Measurements from ENCODE around the gene EVA1C.
"Not testable (repeated sequence)": the region's sequence is repeated elsewhere in the genome, so short reads cannot be mapped to it uniquely, and the experiment has no call there.

Gene EVA1C

GRCh38 chr21:32463889-32464300 is 51.4 kb downstream of the EVA1C start:
- DNase-seq: no peak

GRCh38 chr21:32467291-32467690 is 54.8 kb downstream of the EVA1C start:
- DNase-seq: no peak

DNA sequence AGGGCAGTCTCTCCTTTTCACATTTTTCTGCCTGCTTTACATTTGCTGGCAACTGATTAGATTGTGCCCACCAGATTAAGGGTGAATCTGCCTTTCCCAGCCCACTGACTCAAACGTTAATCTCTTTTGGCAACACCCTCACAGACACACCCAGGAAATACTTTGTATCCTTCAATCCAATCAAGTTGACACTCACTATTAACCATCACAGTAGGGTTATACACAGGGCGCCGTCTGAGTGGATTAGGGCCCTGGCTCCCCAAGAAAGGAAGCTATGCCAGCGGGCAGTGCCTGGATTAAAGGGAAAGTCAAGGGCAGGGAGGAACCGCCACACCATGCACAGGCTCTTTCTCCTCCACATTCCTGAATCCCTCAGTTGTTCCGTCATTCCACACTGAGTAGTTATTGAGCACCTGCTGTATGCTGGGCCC is 56.2 kb downstream of the EVA1C start:
- DNase-seq: no peak

DNA sequence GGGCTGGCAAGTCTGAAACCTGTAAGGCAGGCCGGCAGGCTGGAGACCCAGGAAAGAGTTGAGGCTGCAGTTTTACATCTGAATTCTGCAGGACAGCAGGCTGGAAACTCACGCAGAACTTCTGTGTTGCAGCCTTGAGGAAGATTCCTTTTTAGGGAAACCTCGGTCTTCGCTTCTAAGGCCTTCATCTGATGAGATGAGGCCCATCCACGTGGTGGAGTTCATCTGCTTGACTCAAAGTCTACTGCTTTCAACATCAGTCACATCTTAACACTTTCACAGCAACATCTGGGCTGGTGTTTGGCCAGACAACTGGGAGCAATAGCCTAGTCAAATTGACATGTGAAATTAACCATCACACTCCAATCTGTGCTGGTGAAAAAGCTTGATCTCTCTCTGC is 57.1 kb downstream of the EVA1C start:
- DNase-seq: no peak

- DNase-seq: no peak
These were observed 57.7 kb downstream of the EVA1C start for GRCh38 chr21:32470206-32470605.

GRCh38 chr21:32472890-32473765 is 60.6 kb downstream of the EVA1C start:
- no peak for DNase-seq

GRCh38 chr21:32474179-32475059 is 61.9 kb downstream of the EVA1C start:
- DNase-seq: no peak

DNA sequence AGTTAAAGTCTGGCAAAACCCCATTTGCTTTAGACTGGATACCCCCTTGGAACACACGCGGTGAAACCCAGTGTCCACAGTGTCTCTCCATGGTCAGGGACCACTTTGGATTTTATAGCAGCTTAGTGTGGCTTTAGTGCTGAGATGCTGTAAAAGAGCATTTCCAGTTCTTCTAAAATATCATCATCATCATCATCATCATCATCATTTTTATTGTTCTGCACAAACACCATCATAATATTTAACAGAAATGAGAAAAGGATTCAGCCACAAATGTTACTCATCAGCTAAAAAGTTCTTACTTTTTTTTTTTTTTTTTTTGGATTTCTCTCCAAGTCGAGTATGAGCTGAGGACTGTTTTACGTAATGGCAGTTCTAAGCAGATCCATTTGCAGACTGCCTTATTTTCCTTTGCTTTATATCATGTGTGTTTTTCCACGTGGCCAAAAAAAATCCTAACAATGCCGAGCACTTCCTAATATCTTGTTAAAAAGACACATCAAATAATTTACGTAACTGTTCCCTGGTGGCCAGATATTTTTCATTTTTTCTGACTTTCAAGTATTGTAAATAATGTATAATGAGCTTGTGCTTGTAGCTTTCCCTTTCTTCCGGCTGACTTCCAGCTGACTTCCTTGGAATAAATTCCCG is 62.8 kb downstream of the EVA1C start:
- DNase-seq: no peak

GRCh38 chr21:32476661-32477423 is 64.3 kb downstream of the EVA1C start:
- DNase-seq: no peak

- no peak for DNase-seq
These were observed 64.9 kb downstream of the EVA1C start for GRCh38 chr21:32477424-32477745.

GRCh38 chr21:32481875-32482408 is 69.4 kb downstream of the EVA1C start:
- DNase-seq: no peak

DNA sequence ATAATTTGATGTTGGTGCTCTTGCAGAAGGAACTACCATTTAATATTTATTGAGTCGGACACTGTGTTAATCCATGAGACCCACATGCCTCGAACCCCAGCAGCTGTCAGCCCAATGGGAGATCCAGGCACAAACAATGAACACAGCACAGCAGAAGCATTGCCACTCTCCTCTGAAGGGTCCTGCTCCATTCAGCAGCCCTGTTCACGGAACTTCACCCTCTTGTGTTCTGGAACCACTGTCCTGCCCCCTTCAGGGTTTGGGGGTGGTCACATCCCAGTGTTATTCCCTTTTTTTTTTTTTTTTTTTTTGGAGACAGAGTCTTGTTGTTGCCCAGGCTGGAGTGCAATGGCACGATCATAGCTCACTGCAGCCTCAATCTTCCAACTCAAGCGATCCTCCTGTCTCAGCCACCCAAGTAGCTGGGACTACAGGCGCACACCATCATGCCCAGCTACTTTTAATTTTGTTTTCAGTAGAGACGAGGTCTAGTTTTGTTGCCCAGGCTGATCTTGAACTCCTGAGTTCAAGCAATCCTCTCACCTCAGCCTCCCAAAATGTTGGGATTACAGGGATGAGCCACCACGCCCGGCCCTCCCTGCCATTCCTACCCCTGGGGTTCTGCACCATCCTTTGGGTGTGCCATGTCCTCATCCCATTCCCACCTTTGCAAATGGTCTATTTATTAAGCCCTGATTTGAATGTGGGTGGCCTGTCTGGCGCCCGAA is 70.2 kb downstream of the EVA1C start:
- no peak for DNase-seq

GRCh38 chr21:32483293-32483595 is 70.7 kb downstream of the EVA1C start:
- no peak for DNase-seq

DNA sequence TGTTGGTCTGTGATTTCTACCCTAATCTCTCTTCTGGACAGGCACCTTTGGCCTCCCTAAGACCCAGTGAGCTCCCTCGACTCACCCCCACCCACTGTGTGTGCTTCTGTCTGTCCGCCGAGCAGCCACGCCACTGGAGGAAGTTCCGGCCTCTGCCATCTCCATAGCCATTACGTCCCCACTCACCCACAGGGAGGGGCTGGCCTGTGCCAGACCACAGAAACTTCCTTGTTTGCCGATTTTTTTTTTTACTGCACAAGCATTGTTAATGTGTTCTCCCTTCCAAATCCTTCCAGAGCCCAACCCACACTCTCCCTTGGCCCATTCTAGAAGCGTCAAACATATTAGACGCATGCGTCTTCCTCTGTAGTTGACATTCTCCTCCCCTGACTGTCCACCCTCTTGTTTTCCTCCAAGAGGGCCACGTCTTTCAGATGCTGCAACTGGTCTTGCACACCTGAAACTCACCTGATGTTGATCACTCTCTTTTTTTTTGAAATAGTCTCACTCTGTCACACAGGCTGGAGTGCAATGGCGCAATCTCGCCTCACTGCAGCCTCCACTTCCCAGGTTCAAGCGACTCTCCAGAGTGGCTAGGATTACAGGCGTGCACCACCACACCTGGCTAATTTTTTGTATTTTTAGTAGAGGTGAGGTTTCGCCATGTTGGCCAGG is 72.3 kb downstream of the EVA1C start:
- no peak for DNase-seq

DNA sequence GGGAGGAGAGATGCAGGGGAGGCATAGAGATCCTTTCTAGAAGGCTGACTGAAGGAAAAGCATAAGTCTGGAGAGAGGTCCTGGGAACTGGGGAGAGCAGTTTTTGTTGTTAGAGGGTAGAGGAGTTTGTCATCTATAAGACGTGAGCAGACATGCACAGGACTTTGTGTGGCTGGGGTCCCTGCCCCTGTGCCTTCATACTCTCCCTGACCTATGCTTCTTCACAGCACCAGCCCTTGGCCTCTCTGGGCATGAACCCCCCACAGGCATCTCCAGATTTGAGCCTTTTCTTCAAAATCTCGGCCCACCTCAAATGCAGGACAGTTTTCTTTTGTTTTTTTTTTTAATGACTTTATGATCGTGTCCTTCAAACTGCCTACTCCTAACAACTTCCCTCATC is 79.9 kb downstream of the EVA1C start:
- no peak for DNase-seq

DNA sequence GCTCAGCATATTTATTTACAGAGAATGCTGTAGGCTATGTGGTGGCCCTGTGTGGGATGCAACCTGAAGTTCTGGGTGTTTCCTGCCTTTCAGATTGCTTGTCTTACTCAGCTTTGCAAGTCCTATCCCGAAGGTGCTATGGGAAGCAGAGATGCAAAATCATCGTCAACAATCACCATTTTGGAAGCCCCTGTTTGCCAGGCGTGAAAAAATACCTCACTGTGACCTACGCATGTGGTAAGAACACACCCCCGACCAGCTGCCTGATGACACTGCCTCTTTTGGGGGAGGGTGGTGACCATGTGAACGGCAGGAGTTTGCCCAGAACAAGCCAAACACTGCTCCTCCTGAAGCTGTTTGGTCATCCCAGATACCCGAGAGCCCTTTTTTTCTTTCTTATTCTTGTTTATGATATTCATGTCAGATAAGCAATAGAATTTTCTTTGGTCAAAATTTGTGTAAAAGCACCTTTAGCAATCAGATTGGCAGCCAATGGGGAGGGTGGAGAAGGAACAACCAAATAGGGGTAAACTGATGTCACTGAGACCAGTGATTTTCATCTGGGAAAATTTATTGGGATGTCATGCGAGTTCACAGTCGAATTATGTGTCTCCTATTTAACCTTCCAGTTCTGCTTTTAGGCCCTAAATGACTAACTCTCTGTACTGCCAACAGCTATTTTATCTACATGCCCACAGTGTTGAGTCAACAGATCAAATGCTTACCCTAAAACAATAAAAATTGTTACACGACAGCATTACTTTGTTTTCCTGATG is 82.6 kb downstream of the EVA1C start:
- DNase-seq: no peak

DNA sequence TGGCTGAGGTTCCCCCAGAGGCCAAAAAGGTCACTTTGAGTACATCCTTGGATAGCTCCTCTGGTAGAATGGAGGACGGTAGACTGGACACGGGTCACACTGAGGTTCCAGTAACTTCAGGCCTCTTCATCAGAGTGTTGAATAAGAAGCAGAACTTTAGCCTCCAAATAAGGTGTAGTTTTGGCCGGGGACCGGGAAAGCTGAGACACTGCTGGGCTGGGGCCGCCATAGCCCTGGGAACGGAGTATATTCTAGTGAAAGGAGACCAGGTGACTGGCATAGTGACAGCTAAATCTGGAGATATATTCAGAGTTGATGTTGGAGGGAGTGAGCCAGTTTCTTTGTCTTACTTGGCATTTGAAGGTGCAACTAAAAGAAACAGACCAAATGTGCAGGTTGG is 84.1 kb downstream of the EVA1C start:
- no peak for DNase-seq

DNA sequence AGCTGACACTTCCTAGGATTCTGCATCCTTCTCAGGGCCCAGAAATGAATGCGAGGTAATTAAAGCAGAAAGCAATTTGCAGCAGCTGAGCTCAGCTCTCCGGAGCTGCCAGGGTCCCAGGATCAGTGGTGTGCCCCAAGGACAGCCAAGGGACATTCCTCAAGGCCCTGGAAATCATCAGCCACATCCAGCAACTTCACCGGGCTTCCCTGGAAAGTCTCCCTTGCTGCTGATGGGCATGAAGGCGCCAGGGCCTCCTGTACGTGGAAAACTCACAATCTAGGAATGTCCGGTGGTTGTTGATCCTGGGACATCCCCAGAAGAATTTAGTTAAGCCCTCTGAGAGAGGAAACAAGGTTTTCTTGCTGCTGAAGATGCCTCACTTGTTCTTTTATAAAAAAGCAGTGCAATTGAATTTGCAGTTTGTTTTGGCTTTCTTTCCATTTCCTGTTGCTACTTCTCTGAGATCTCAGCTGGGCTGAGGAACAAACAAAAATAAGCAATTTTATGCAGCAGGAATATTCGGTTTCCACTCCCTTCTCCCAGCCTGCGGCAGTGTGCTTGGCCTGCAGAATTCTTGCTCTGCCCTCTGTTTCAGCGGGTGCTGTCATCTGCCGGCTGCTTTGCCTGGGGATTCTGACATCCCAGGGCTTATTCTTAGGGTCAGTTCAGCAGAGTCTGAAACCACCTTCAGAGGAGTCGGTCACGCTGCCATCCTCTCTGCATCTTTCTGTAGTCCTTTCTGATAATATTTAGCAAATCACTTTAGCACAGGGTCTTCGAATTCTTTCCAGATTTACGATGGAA is 86.9 kb downstream of the EVA1C start:
- no peak for DNase-seq

GRCh38 chr21:32503641-32504040 is 91.1 kb downstream of the EVA1C start:
- not testable (repeated sequence) for DNase-seq

GRCh38 chr21:32505767-32506166 is 93.3 kb downstream of the EVA1C start:
- not testable (repeated sequence) for DNase-seq
